Measurements from ENCODE around the gene KIAA0586.

The KIAA0586 gene

GRCh38 chr14:58560208-58560607 lies 132.7 kb downstream of the KIAA0586 start:
- Histone ChIP-seq H3K9me3 (no peaks in the 10 kb centered on the region), H3K27ac (no peak overlapping the region), H3K4me3 (ENCODE audit: low read depth in 1 of 2, low read length in 1 of 2) (no peak overlapping the region), H3K27me3 (no peaks in the 10 kb centered on the region), H3K36me3 (no peaks in the 10 kb centered on the region), H3K4me1 (ENCODE audit: control insufficient read depth in 1 of 2, insufficient read depth in 1 of 2, low read depth in 1 of 2, low read length in 1 of 2) (peaks cover 6 to 7% of the 10 kb centered on the region in 2 experiments)
- TF ChIP-seq CTCF (IDR thresholded peaks at IDR 0.05), result no peak

- no peaks in the 10 kb centered on the region for H3K36me3 ChIP-seq
- no peak overlapping the region for H3K4me3 ChIP-seq (ENCODE audit: low read depth in 1 of 2, low read length in 1 of 2)
- H3K9me3 ChIP-seq, result no peaks in the 10 kb centered on the region
- no peak overlapping the region for H3K27ac ChIP-seq
- no peak for TF ChIP-seq CTCF (IDR thresholded peaks at IDR 0.05)
- H3K27me3 ChIP-seq, result no peaks in the 10 kb centered on the region
- peaks cover 6 to 7% of the 10 kb centered on the region in 2 experiments for H3K4me1 ChIP-seq (ENCODE audit: control insufficient read depth in 1 of 2, insufficient read depth in 1 of 2, low read depth in 1 of 2, low read length in 1 of 2)
These were observed 134.6 kb downstream of the KIAA0586 start for GRCh38 chr14:58562141-58562540.

GRCh38 chr14:58563978-58564377 lies 136.5 kb downstream of the KIAA0586 start:
- TF ChIP-seq CTCF (IDR thresholded peaks at IDR 0.05), result no peak
- Histone ChIP-seq H3K36me3 (no peaks in the 10 kb centered on the region), H3K4me1 (ENCODE audit: control insufficient read depth in 1 of 2, insufficient read depth in 1 of 2, low read depth in 1 of 2, low read length in 1 of 2) (peaks cover 6 to 7% of the 10 kb centered on the region in 2 experiments), H3K27me3 (no peaks in the 10 kb centered on the region), H3K27ac (no peak overlapping the region), H3K9me3 (no peaks in the 10 kb centered on the region), H3K4me3 (ENCODE audit: low read depth in 1 of 2, low read length in 1 of 2) (no peak overlapping the region)

- H3K36me3 ChIP-seq, result no peaks in the 10 kb centered on the region
- no peak for TF ChIP-seq CTCF (IDR thresholded peaks at IDR 0.05)
- H3K4me1 ChIP-seq (ENCODE audit: control insufficient read depth in 1 of 2, insufficient read depth in 1 of 2, low read depth in 1 of 2, low read length in 1 of 2), result no peaks in the 10 kb centered on the region
- no peaks in the 10 kb centered on the region for H3K27me3 ChIP-seq
- H3K27ac ChIP-seq, result no peak overlapping the region
- H3K4me3 ChIP-seq (ENCODE audit: low read depth in 1 of 2, low read length in 1 of 2), result no peak overlapping the region
- no peaks in the 10 kb centered on the region for H3K9me3 ChIP-seq
These were observed 138.3 kb downstream of the KIAA0586 start for GRCh38 chr14:58565832-58566231.

GRCh38 chr14:58566979-58567378 lies 139.5 kb downstream of the KIAA0586 start:
- H3K27ac ChIP-seq, result no peak overlapping the region
- no peaks in the 10 kb centered on the region for H3K36me3 ChIP-seq
- H3K4me3 ChIP-seq (ENCODE audit: low read depth in 1 of 2, low read length in 1 of 2), result no peak overlapping the region
- no peaks in the 10 kb centered on the region for H3K4me1 ChIP-seq (ENCODE audit: control insufficient read depth in 1 of 2, insufficient read depth in 1 of 2, low read depth in 1 of 2, low read length in 1 of 2)
- no peaks in the 10 kb centered on the region for H3K9me3 ChIP-seq
- no peaks in the 10 kb centered on the region for H3K27me3 ChIP-seq
- no peak for TF ChIP-seq CTCF (IDR thresholded peaks at IDR 0.05)

GRCh38 chr14:58568322-58568721 lies 140.8 kb downstream of the KIAA0586 start:
- no peaks in the 10 kb centered on the region for H3K27me3 ChIP-seq
- H3K4me1 ChIP-seq (ENCODE audit: control insufficient read depth in 1 of 2, insufficient read depth in 1 of 2, low read depth in 1 of 2, low read length in 1 of 2), result no peaks in the 10 kb centered on the region
- no peak overlapping the region for H3K27ac ChIP-seq
- no peak for TF ChIP-seq CTCF (IDR thresholded peaks at IDR 0.05)
- H3K36me3 ChIP-seq, result no peaks in the 10 kb centered on the region
- H3K4me3 ChIP-seq (ENCODE audit: low read depth in 1 of 2, low read length in 1 of 2), result no peak overlapping the region
- H3K9me3 ChIP-seq, result no peaks in the 10 kb centered on the region

All from neutrophil (primary cell).